A549 (cell line): ENCODE measurements around the gene NFIA.

Experiments
- CHD2 ChIP-seq: fragments of 150-350 bp; IDR thresholded peaks from 2 replicates; pipeline ENCODE4 v1.6.1; 2014; ENCODE audit warnings: low read length; ENCODE audit not compliant: partially characterized antibody
- CTCF ChIP-seq: fragments of >200 bp; sonication (Bioruptor Twin); formaldehyde crosslinking; IDR thresholded peaks from 3 replicates; pipeline ENCODE4 v1.5.1; 2016
- HDAC2 ChIP-seq: fragments of 200-600 bp; sonication (generic); IDR thresholded peaks from 2 replicates; pipeline ENCODE4 v1.6.1; 2016
- KDM1A ChIP-seq: fragments of 200-600 bp; sonication (generic); IDR thresholded peaks from 2 replicates; pipeline ENCODE4 v1.6.1; 2016; ENCODE audit warnings: low read depth, mild to moderate bottlenecking
- PHF8 ChIP-seq: fragments of 200-600 bp; sonication (generic); IDR thresholded peaks from 2 replicates; pipeline ENCODE4 v1.6.1; 2016; ENCODE audit warnings: low read depth, mild to moderate bottlenecking, antibody characterized with exemption, moderate library complexity, borderline replicate concordance
- POLR2A ChIP-seq: IDR thresholded peaks from 2 replicates; pipeline ENCODE4 v1.6.1; 2012; ENCODE audit warnings: mild to moderate bottlenecking, low read length
- RCOR1 ChIP-seq: fragments of 150-350 bp; IDR thresholded peaks from 2 replicates; pipeline ENCODE4 v1.6.1; 2014; ENCODE audit warnings: antibody characterized with exemption, low read length, low read depth
- RFX5 ChIP-seq: fragments of 450-650 bp; IDR thresholded peaks from 2 replicates; pipeline ENCODE4 v1.7.1; 2014; ENCODE audit warnings: antibody characterized with exemption, mild to moderate bottlenecking, moderate library complexity

- TF ChIP-seq PHF8, result no peak
- no peak for TF ChIP-seq KDM1A
- TF ChIP-seq RCOR1, result no peak
- TF ChIP-seq POLR2A, result no peak
- TF ChIP-seq RFX5, result no peak
- TF ChIP-seq HDAC2, result no peak
- TF ChIP-seq CTCF, result no peak
- TF ChIP-seq CHD2, result no peak
Measured at GRCh38 chr1:61427510-61427909, 345.1 kb downstream of the NFIA start.
